Stimulated activated effector memory CD8-positive, alpha-beta T cell treated with anti-CD3 and anti-CD28 coated beads, Interleukin-12 subunit alpha, Interleukin-12 subunit beta, amount 100 ng/mL, for 72 hours (primary cell): ENCODE measurements around the gene TATDN2.

Experiments
- ATAC-seq: fragments of 150-1000 bp; cut with Tn5 transposase; 2 replicates; pipeline ENCODE4 v1.10.0; 2021
- DNase-seq, 2 donors: peaks; one replicate each; pipeline ENCODE4 v3.0.0; 2021 to 2022; ENCODE audit warnings: low spot score in 2 of 2
- H3K27ac Mint-ChIP-seq: one replicate; pipeline ENCODE4 v1.8.0; 2022; ENCODE audit warnings: mild to moderate bottlenecking, mixed read lengths
- H3K36me3 Mint-ChIP-seq: one replicate; pipeline ENCODE4 v1.8.0; 2022; ENCODE audit warnings: mild to moderate bottlenecking, mixed read lengths
- H3K4me1 Mint-ChIP-seq: one replicate; pipeline ENCODE4 v1.8.0; 2022; ENCODE audit warnings: mixed read lengths
- H3K4me3 Mint-ChIP-seq: one replicate; pipeline ENCODE4 v1.8.0; 2022; ENCODE audit warnings: mild to moderate bottlenecking, mixed read lengths
- H3K9me3 Mint-ChIP-seq: one replicate; pipeline ENCODE4 v1.8.0; 2022; ENCODE audit warnings: mixed read lengths

The TATDN2 gene

GRCh38 chr3:10321630-10322351 lies 73.5 kb downstream of the TATDN2 start:
- Mint-ChIP-seq H3K27ac (peak overlapping the region; percentile 96), H3K36me3 (peaks cover 34% of the 10 kb centered on the region), H3K4me1 (peaks cover 38% of the 10 kb centered on the region), H3K9me3 (no peaks in the 10 kb centered on the region), H3K4me3 (peak overlapping the region; percentile 85)
- ATAC-seq (no peak), DNase-seq (no peak)

GRCh38 chr3:10322352-10322710 lies 74.1 kb downstream of the TATDN2 start:
- Mint-ChIP-seq H3K9me3 (no peaks in the 10 kb centered on the region), H3K4me1 (peaks cover 38% of the 10 kb centered on the region), H3K36me3 (peaks cover 29% of the 10 kb centered on the region), H3K27ac (no peak overlapping the region), H3K4me3 (peak overlapping the region; percentile 85)
- no peak for ATAC-seq
- DNase-seq = no peak

- Mint-ChIP-seq H3K4me1 (no peaks in the 10 kb centered on the region), H3K27ac (no peak overlapping the region), H3K36me3 (no peaks in the 10 kb centered on the region), H3K9me3 (no peaks in the 10 kb centered on the region), H3K4me3 (no peak overlapping the region)
- no peak for ATAC-seq
- DNase-seq = no peak
Measured at GRCh38 chr3:10327592-10327991, 79.3 kb downstream of the TATDN2 start.

GRCh38 chr3:10328460-10329071 lies 80.3 kb downstream of the TATDN2 start:
- no peak for DNase-seq
- Mint-ChIP-seq H3K9me3 (no peaks in the 10 kb centered on the region), H3K4me1 (no peaks in the 10 kb centered on the region), H3K4me3 (no peak overlapping the region), H3K27ac (no peak overlapping the region), H3K36me3 (no peaks in the 10 kb centered on the region)
- ATAC-seq = no peak

- DNase-seq (no peak), ATAC-seq (no peak)
- H3K4me3 Mint-ChIP-seq = no peak overlapping the region
- H3K9me3 Mint-ChIP-seq = no peaks in the 10 kb centered on the region
- H3K27ac Mint-ChIP-seq = no peak overlapping the region
- H3K36me3 Mint-ChIP-seq = no peaks in the 10 kb centered on the region
- no peaks in the 10 kb centered on the region for H3K4me1 Mint-ChIP-seq
Measured at GRCh38 chr3:10329495-10330015, 81.3 kb downstream of the TATDN2 start.

- H3K4me3 Mint-ChIP-seq = no peak overlapping the region
- no peaks in the 10 kb centered on the region for H3K4me1 Mint-ChIP-seq
- no peaks in the 10 kb centered on the region for H3K9me3 Mint-ChIP-seq
- DNase-seq (no peak), ATAC-seq (no peak)
- no peaks in the 10 kb centered on the region for H3K36me3 Mint-ChIP-seq
- H3K27ac Mint-ChIP-seq = no peak overlapping the region
Measured at GRCh38 chr3:10330319-10330718, 82.1 kb downstream of the TATDN2 start.
